Frontal cortex (tissue), 4 donors: Measurements from ENCODE around the gene FOXP1. TPM values are rescaled to one million over a fixed set of nuclear protein-coding genes. Genes with fewer than 3 reads are reported as not detected.

Experiments used
- DNase-seq, 2 donors: peaks; one replicate each; pipeline ENCODE4 v3.0.0; 2012; ENCODE audit warnings: low spot score in 2 of 2
- FAIRE-seq: peaks from 2 replicates; lab custom pipeline; 2012; peaks lifted over from hg19 to GRCh38; lab: Jason Lieb, UNC
- total RNA-seq: library from RNA; depleted of rRNA; stranded (reverse); fragments of >200 nt; gene quantifications from one replicate; pipeline ENCODE4 v1.2.3, GENCODE V29; 2014
- donor health status: control.
- donor health status: control.
- donor health status: control.

Gene FOXP1
- total RNA-seq, 1 donor from 2014 or later, result 118 TPM

GRCh38 chr3:71568207-71568606 lies 15.3 kb downstream of the FOXP1 start:
- DNase-seq, result no peak
- no peak for FAIRE-seq

- DNase-seq, result no peak
Measured at GRCh38 chr3:71566776-71567175, 16.8 kb downstream of the FOXP1 start.

GRCh38 chr3:71565976-71566375 lies 17.6 kb downstream of the FOXP1 start:
- FAIRE-seq (no peak), DNase-seq (no peak)

More at GRCh38 chr3:71566776-71567175, 16.8 kb downstream of the FOXP1 start:
- no peak for FAIRE-seq

- FAIRE-seq (no peak), DNase-seq (no peak)
Measured at GRCh38 chr3:71565316-71565715, 18.2 kb downstream of the FOXP1 start.

- FAIRE-seq, result no peak
- no peak for DNase-seq
Measured at GRCh38 chr3:71564361-71564760, 19.2 kb downstream of the FOXP1 start.

- no peak for DNase-seq
- no peak for FAIRE-seq
Measured at GRCh38 chr3:71563827-71564226, 19.7 kb downstream of the FOXP1 start.

GRCh38 chr3:71562938-71563337 lies 20.6 kb downstream of the FOXP1 start:
- FAIRE-seq (no peak), DNase-seq (no peak)

GRCh38 chr3:71560665-71561064 lies 22.9 kb downstream of the FOXP1 start:
- FAIRE-seq (no peak), DNase-seq (no peak)

GRCh38 chr3:71559578-71560162 lies 23.9 kb downstream of the FOXP1 start:
- DNase-seq (no peak), FAIRE-seq (no peak)

GRCh38 chr3:71559021-71559420 lies 24.5 kb downstream of the FOXP1 start:
- FAIRE-seq (no peak), DNase-seq (no peak)

GRCh38 chr3:71554649-71555048 lies 28.9 kb downstream of the FOXP1 start:
- FAIRE-seq (no peak), DNase-seq (no peak)

GRCh38 chr3:71551311-71551919 lies 32.1 kb downstream of the FOXP1 start:
- DNase-seq (no peak), FAIRE-seq (no peak)

- DNase-seq (no peak), FAIRE-seq (no peak)
Measured at GRCh38 chr3:71549951-71550350, 33.6 kb downstream of the FOXP1 start.

GRCh38 chr3:71548705-71549384 lies 34.7 kb downstream of the FOXP1 start:
- FAIRE-seq (no peak), DNase-seq (no peak)

GRCh38 chr3:71547249-71548198 lies 36.0 kb downstream of the FOXP1 start:
- FAIRE-seq, result no peak
- DNase-seq, result no peak

GRCh38 chr3:71546821-71547220 lies 36.7 kb downstream of the FOXP1 start:
- FAIRE-seq (no peak), DNase-seq (no peak)

GRCh38 chr3:71545330-71545729 lies 38.2 kb downstream of the FOXP1 start:
- DNase-seq, result no peak
- FAIRE-seq, result no peak

- no peak for FAIRE-seq
- DNase-seq, result no peak
Measured at GRCh38 chr3:71543371-71544016, 40.0 kb downstream of the FOXP1 start.

- FAIRE-seq, result no peak
Measured at GRCh38 chr3:71542521-71543370, 40.8 kb downstream of the FOXP1 start.

More at GRCh38 chr3:71542521-71543370, 40.8 kb downstream of the FOXP1 start:
- peak; percentile 12 to 39 for DNase-seq
